Pancreas (tissue), 10 donors: ENCODE measurements around the gene PKNOX1. TPM values are rescaled to one million over a fixed set of nuclear protein-coding genes. Genes with fewer than 3 reads are reported as not detected.
"Not testable (repeated sequence)": the region's sequence is repeated elsewhere in the genome, so short reads cannot be mapped to it uniquely, and the experiment has no call there.

Experiments used
- ATAC-seq, 4 donors: fragments of 200-7000 bp; cut with Tn5 transposase; one replicate each; pipeline versions ENCODE4 v1.8.0 to v1.9.1; 2020; ENCODE audit warnings: mild to moderate bottlenecking in 4 of 4, moderate library complexity in 4 of 4
- DNase-seq, 6 donors: peaks; one replicate each; pipeline ENCODE4 v3.0.0-alpha.2; 2020
- FAIRE-seq: peaks from 2 replicates; lab custom pipeline; 2012; peaks lifted over from hg19 to GRCh38; lab: Jason Lieb, UNC
- H3K27ac ChIP-seq, 4 donors: fragments of 200-600 bp; sonication (generic); 1 replicate in 3 of 4; 2 replicates in 1 of 4; pipeline versions ENCODE4 v1.5.0 to v1.8.0; 2020
- H3K27me3 ChIP-seq, 4 donors: fragments of 200-600 bp; one replicate each; pipeline ENCODE4 v1.8.0; 2021
- H3K36me3 ChIP-seq, 3 donors: fragments of 200-600 bp; sonication (generic) in 1 of 3; one replicate each; pipeline versions ENCODE4 v1.5.0 to v1.8.0; 2020 to 2021
- H3K4me1 ChIP-seq, 3 donors: fragments of 200-600 bp; one replicate each; pipeline ENCODE4 v1.8.0; 2021
- H3K4me3 ChIP-seq, 4 donors: fragments of 200-600 bp; sonication (generic) in 2 of 4; one replicate each; pipeline versions ENCODE4 v1.5.0 to v1.8.0; 2020 to 2021
- H3K9me3 ChIP-seq, 4 donors: fragments of 200-600 bp; one replicate each; pipeline ENCODE4 v1.8.0; 2021
- CTCF ChIP-seq, 4 donors: fragments of 200-600 bp; sonication (generic) in 3 of 4; IDR thresholded peaks; one replicate each; pipeline versions ENCODE4 v1.5.0 to v1.8.0; 2021; ENCODE audit warnings: antibody characterized with exemption in 4 of 4
- WGBS, 2 donors: extraction: QIAGEN DNeasy Blood & Tissue Kit; methylation state at CpG; one replicate each; pipeline ENCODE4 v1.1.7; 2013; 5-methylcytosine and 5-hydroxymethylcytosine counted together
- intact Hi-C, 3 donors: fragments of 100-400 bp; cut with DNase I; formaldehyde crosslinking; loops; one replicate each; pipeline versions ENCODE4 v1.11.1 to v1.14.2; 2022
- polyA plus RNA-seq, 2 donors: library from polyadenylated mRNA; stranded (reverse); fragments of 200-250 nt; gene quantifications; one replicate each; pipeline ENCODE4 v1.2.3, GENCODE V29; 2013
- total RNA-seq, 6 donors: library from RNA; stranded (reverse); fragmentation: NEBNext Ultra II Directional in 4 of 6; extraction: Animal tissue kit (Norgen Biotek cat#: 25700) in 4 of 6; gene quantifications; one replicate each; pipeline versions ENCODE4 v1.2.1 to v1.2.4, GENCODE V29; 2021 to 2023
- donor health status: healthy with polysubstance abuse.
- donor health status: DM: no; HTN: no; CAD: no; lungs with moderate emphysema.
- donor health status: DM: no; HTN: no; CAD: no.
- donor health status: control.
- donor health status: control.
- donor health status: Bipolar disorder and iron deficiency.
- donor health status: DM: yes; HTN: yes; CAD: no.
- donor health status: DM: no; HTN: no; CAD: no.
- donor health status: DM: no; HTN: no; CAD: no.
- donor health status: DM: yes; HTN: yes; CAD: no.

The PKNOX1 gene
- total and polyA plus RNA-seq, 8 donors, result 5.2 to 10.2 (median 6.3) TPM

DNA sequence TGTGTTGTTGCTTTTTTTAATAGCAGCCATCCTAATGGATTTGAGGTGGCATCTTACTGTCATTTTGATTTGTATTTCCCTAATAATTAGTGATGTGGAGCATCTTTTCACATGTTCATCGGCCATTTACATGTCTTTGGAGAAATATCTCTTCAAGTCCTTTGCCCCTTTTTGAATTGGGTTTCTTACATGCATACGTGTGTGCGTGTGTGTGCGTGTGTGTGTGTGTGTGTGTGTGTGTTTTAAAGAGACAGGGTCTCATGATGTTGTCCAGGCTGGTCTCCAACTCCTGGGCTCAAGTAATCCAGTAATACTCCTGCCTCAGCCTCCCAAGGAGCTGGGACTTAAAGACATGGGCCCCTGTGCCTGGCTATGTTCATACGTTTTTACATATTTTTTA is 9.5 kb downstream of the PKNOX1 start:
- DNase-seq, result no peak
- 79 to 82% methylated on average over 5 of the region's 5 CpGs for WGBS, 2 donors
- FAIRE-seq, result no peak
- Histone ChIP-seq H3K4me3 (no peak overlapping the region), H3K27ac (no peak overlapping the region), H3K36me3 (no peaks in the 10 kb centered on the region), H3K27me3 (no peaks in the 10 kb centered on the region), H3K9me3 (no peaks in the 10 kb centered on the region), H3K4me1 (no peaks in the 10 kb centered on the region)
- ATAC-seq, result no peak
- no peak for TF ChIP-seq CTCF (IDR thresholded peaks at IDR 0.05)
- intact Hi-C loops, result no loop called here

DNA sequence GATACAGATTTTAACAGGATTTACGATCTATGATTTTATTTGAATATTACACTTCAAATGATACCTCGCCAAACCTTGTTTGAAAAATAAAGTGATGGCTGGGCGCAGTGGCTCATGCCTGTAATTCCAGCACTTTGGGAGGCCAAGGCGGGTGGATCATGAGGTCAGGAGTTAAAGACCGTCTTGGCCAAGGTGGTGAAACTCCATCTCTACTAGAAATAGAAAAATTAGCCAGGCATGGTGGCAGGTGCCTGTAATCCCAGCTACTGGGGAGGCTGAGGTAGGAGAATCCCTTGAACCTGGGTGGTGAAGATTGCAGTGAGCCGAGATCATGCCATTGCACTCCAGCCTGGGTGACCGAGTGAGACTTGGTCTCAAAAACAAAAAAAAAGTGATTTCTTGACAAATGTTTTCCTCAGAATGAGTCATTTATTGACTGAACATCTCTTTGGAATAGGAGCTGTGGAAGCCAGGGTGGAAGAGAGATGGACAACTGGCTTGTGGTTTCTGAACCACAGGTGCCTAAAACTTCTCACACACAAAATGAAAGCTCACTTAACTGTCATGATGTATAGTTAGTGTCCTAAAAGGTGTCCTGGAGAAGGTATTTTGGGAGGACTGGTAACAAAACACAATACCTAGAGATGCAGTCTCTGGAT is 11.9 kb downstream of the PKNOX1 start:
- Histone ChIP-seq H3K27me3 (no peaks in the 10 kb centered on the region), H3K4me1 (no peaks in the 10 kb centered on the region), H3K4me3 (no peak overlapping the region), H3K9me3 (no peaks in the 10 kb centered on the region), H3K36me3 (no peaks in the 10 kb centered on the region), H3K27ac (no peak overlapping the region)
- TF ChIP-seq CTCF (IDR thresholded peaks at IDR 0.05), result no peak
- FAIRE-seq (no peak), ATAC-seq (no peak), DNase-seq (no peak)
- WGBS, 2 donors, result 88 to 91% methylated on average over 7 of the region's 7 CpGs
- intact Hi-C loops, result no loop called here

DNA sequence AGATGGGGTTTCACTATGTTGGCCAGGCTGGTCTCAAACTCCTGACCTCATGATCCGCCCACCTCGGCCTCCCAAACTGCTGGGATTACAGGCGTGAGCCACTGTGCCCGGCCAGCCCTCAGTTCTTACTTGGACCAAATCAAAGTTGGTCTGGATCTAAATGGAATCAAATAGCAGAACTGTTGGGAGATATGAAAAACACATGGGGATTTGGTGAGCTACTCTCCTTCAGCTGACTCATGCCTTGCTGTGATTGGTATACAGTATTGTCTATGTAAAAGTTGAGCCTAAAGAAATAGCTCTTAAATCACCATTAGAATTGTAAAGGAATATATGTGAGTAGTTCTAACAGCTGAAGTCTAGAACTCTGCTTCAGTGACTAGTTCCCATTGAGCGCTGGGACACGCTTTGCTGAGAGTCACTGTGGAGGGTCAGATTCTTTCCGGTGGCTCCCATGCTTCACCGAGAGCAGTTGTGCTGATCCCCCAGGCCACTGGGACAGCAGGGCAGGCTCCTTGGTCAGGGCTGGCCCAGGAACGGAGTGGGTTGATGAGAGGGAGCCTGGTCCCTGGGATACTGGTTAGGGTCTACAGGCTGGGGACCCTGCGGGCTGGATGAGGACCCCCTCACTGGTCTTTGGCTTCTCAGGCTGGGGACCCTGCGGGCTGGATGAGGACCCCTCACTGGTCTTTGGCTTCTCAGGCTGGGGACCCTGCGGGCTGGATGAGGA is 14.0 kb downstream of the PKNOX1 start:
- 89 to 96% methylated on average over 10 to 12 of the region's 12 CpGs for WGBS, 2 donors
- intact Hi-C loops, result no loop called here
- Histone ChIP-seq H3K4me3 (no peak overlapping the region), H3K4me1 (no peaks in the 10 kb centered on the region), H3K9me3 (no peaks in the 10 kb centered on the region), H3K36me3 (no peaks in the 10 kb centered on the region), H3K27ac (no peak overlapping the region), H3K27me3 (no peaks in the 10 kb centered on the region)
- FAIRE-seq (no peak), DNase-seq (no peak), ATAC-seq (no peak)
- no peak for TF ChIP-seq CTCF (IDR thresholded peaks at IDR 0.05)

DNA sequence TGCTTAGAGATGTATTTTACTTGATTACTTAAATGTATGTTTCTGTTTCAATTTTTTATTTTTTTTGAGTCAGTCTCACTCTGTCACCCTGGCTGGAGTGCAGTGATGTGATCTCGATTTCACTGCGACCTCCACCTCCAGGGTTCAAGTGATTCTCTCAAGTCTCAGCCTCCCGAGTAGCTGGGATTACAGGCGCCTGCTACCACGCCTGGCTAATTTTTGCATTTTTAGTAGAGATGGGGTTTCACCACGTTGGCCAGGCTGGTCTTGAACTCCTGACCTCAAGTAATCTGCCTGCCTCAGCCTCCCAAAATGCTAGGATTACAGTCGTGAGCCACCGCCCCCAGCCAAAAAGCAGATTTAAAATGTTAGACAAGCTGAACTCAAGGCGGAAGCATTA is 15.0 kb downstream of the PKNOX1 start:
- H3K27me3 ChIP-seq, H3K4me3 ChIP-seq, H3K9me3 ChIP-seq, H3K27ac ChIP-seq, DNase-seq, H3K4me1 ChIP-seq, intact Hi-C loops, FAIRE-seq, ATAC-seq, H3K36me3 ChIP-seq: not testable (repeated sequence)
- 81 to 82% methylated on average over 9 of the region's 9 CpGs for WGBS, 2 donors

- Histone ChIP-seq H3K4me1 (no peaks in the 10 kb centered on the region), H3K27me3 (no peaks in the 10 kb centered on the region), H3K4me3 (no peak overlapping the region), H3K36me3 (no peaks in the 10 kb centered on the region), H3K9me3 (no peaks in the 10 kb centered on the region), H3K27ac (no peak overlapping the region)
- FAIRE-seq, result no peak
- no peak for TF ChIP-seq CTCF (IDR thresholded peaks at IDR 0.05)
- WGBS, 2 donors, result 74 to 79% methylated on average over 10 of the region's 10 CpGs
- intact Hi-C loops, result no loop called here
- ATAC-seq, result no peak
- DNase-seq, result no peak
Observed at GRCh38 chr21:42989816-42990650, 15.7 kb downstream of the PKNOX1 start.
